Measurements from ENCODE around the gene ARHGEF16.

Gene ARHGEF16

DNA sequence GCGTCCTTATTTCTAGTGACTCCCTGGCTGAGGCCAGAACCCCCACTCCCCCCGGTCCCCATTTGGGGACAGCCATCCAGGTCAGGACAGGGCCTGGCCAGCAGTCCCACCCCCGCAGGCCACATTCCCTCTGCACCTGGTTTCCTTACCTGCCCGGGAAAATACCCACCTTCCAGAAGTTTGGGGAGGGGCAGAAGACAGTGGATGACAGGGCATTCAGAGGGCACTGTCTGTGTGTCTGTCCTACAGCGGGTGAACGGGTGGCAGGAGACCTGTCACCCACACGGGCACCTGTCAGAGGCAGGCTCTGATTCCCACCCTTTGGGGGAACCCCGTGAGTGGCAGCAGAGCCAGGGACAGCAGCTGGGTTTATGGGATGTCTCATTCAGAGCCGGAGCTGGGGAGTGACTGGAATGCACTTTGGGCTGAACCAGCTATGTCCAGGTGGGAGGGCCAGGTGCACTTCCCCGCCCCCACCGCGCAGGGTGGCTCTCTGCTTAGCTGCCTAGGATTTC lies 2.0 kb downstream of the ARHGEF16 start:
- Histone ChIP-seq H3K4me3 (no peak overlapping the region), H3K36me3 (no peaks in the 10 kb centered on the region), H3K27ac (no peak overlapping the region), H3K4me1 (peaks cover 0 to 46% (median 30%) of the 10 kb centered on the region in 4 donors), H3K27me3 (peaks cover 0 to 46% of the 10 kb centered on the region in 2 donors), H3K9me3 (no peaks in the 10 kb centered on the region)
- intact Hi-C loops (cut with DNase I; ENCODE audit: low total_unique reads): loop anchor here (10.0 kb wide), 1 partner anchor 268 kb away; no protein-coding TSS in a partner anchor
- no peak for DNase-seq
- TF ChIP-seq, protein P1, sequence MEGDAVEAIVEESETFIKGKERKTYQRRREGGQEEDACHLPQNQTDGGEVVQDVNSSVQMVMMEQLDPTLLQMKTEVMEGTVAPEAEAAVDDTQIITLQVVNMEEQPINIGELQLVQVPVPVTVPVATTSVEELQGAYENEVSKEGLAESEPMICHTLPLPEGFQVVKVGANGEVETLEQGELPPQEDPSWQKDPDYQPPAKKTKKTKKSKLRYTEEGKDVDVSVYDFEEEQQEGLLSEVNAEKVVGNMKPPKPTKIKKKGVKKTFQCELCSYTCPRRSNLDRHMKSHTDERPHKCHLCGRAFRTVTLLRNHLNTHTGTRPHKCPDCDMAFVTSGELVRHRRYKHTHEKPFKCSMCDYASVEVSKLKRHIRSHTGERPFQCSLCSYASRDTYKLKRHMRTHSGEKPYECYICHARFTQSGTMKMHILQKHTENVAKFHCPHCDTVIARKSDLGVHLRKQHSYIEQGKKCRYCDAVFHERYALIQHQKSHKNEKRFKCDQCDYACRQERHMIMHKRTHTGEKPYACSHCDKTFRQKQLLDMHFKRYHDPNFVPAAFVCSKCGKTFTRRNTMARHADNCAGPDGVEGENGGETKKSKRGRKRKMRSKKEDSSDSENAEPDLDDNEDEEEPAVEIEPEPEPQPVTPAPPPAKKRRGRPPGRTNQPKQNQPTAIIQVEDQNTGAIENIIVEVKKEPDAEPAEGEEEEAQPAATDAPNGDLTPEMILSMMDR (IDR thresholded peaks at IDR 0.05): no peak

DNA sequence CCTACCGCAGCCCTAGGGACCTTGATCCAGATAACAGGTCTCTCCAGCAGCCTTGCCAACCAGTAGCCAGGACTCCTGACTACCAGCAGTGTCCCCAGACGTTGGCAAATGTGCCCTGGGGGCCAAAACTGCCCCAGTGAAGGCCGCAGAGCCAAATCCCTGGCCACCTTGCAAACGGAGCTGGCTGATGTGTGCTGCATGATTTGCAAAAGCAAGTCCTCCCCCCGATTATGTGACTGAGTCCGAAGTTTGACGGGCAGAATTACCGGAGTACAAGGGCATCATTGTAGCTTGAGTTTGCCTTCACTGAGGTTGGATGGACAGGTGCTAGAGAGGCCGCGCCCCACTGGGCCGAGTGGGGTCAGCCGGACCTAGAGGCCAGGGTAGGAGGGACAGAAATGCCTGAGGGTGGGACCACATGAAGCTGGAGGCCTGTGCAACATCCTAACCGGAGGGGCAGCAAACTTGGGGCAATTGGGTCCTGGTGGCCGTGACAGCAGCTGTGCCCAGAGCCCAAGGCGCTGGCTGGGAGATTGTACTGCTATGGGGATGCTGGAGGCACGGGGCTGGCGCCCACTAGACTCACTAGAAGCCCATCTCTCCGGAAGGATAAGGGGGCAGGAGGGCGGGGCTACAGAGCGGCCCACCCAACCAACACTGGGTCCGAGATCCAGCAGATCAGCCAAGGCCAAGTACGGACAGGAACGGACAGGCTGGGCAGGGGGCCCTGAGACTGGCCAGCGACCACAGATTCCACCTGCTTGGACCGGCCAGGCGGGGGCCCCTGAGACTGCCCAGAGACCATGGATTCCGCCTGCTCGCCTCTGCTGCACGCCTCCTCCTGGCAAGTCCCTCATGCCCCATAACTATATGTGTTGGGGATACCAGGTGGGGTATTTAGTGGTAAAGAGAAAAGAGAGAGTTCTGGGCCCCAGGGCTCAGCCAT lies 2.8 kb downstream of the ARHGEF16 start:
- Histone ChIP-seq H3K36me3 (no peaks in the 10 kb centered on the region), H3K27me3 (peaks cover 0 to 44% of the 10 kb centered on the region in 2 donors), H3K4me3 (no peak overlapping the region), H3K27ac (no peak overlapping the region), H3K4me1 (peaks cover 0 to 46% (median 30%) of the 10 kb centered on the region in 4 donors), H3K9me3 (no peaks in the 10 kb centered on the region)
- DNase-seq: no peak
- intact Hi-C loops (cut with DNase I; ENCODE audit: low total_unique reads): loop anchor here (10.0 kb wide), 1 partner anchor 268 kb away; no protein-coding TSS in a partner anchor
- TF ChIP-seq, protein P1 (IDR thresholded peaks at IDR 0.05): no peak

DNA sequence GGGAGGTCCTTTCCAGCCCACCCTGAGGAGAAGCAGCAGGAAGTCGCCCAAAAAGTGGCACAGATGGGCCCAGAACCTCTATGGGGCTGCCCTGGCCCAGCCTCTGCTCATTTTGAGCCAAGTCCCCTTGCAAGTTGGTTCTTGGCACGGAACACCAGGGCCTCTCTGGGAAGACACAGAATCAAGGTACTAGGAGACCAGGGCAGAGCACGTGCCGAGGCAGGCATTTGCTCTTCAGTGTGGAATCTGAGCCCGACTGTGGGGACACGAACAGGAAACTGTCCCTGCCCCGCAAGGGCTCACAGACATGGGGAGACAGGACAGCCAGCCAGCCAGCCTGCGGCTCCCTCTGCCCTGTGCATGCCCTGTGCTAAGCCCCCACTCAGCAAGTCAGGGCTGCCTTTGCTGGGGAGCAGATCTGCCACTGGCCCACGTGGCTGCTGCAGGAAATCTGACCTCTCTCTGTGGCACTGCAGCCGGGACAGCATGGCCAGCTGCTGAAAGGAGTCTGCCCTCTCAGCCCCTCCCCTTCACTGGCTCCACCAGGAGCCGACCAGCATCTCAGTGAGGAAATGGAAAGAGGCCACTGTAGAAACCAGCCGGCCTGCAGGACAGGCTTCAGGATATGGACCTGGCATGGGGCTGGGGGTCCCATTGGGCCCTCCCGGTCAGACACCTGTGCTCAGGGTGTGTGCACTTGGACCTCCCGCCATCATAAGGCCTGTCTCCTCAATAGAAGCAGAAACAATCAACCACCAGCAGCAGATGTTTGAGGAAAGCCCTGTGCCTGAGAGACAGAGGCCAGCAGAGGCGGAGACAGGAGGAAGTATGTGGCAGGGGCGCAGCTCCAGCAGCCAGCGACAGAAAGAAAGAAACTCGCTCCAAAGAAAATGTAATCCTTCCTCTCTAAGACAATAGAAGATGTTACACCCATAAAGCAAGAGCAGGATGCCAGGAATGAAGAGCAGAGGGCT lies 3.7 kb downstream of the ARHGEF16 start:
- H3K9me3 ChIP-seq: no peaks in the 10 kb centered on the region
- peaks cover 0 to 46% (median 30%) of the 10 kb centered on the region in 4 donors for H3K4me1 ChIP-seq
- peaks cover 0 to 35% of the 10 kb centered on the region in 2 donors for H3K27me3 ChIP-seq
- no peak overlapping the region for H3K27ac ChIP-seq
- intact Hi-C loops (cut with DNase I; ENCODE audit: low total_unique reads): loop anchor here (10.0 kb wide), 1 partner anchor 267 kb away; no protein-coding TSS in a partner anchor
- H3K36me3 ChIP-seq: no peaks in the 10 kb centered on the region
- TF ChIP-seq, protein P1 (IDR thresholded peaks at IDR 0.05): no peak
- H3K4me3 ChIP-seq: no peak overlapping the region
- no peak for DNase-seq

DNA sequence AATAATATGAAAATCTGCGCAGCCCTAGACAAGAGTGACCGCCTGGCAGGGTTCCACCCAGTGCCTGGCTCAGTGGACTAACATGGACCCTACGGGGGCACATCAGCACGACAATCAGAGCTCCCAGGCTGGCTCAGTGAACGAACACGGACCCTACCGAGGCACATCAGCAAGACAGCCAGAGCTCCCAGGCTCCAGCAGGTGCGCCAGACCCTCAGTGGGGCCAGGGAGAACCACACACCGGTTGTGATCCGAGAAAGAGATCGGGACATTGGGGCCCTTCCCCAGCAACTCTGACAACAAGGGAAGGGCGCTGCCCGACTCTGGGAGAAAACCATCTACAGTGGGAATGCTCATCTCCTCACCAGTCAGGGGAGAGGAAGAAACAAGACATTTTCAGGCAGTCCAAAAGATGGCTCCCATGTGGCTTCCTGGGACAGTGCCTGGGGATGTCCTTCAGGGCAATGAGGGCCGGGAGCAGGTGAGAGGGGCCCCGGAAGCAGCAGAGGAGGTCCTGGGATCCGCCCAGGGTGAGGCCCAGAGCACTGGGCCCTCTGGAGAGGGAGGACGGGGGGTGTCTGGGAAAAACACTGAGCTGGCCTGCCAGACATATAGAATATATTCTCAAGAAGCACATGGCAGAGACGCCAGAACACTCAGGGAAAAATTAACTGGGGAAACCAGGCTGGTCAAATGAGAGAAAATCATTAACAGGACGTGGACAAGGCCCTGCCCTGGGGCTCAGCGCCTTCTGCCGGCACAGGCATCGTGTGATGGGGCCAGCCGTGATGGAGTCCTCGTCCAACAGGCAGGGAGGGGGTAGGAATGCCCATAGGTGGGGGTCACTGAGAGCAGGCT lies 4.8 kb downstream of the ARHGEF16 start:
- peaks cover 0 to 36% (median 21%) of the 10 kb centered on the region in 4 donors for H3K4me1 ChIP-seq
- H3K4me3 ChIP-seq: no peak overlapping the region
- no peak overlapping the region for H3K27ac ChIP-seq
- H3K36me3 ChIP-seq: no peaks in the 10 kb centered on the region
- DNase-seq: no peak
- H3K27me3 ChIP-seq: peaks cover 0 to 24% of the 10 kb centered on the region in 2 donors
- TF ChIP-seq, protein P1 (IDR thresholded peaks at IDR 0.05): no peak
- intact Hi-C loops (cut with DNase I; ENCODE audit: low total_unique reads): loop anchor here (10.0 kb wide), 1 partner anchor 266 kb away; no protein-coding TSS in a partner anchor
- H3K9me3 ChIP-seq: no peaks in the 10 kb centered on the region

Measured in tibial artery (tissue), 4 donors.